HCT116 (cell line): Measurements from ENCODE around the gene DHX30. TPM values are rescaled to one million over a fixed set of nuclear protein-coding genes. Genes with fewer than 3 reads are reported as not detected.

Source experiments
- ATAC-seq: fragments of 200-7000 bp; cut with Tn5 transposase; 2 replicates; pipeline ENCODE4 v1.9.1; 2020; ENCODE audit warnings: mild to moderate bottlenecking, moderate library complexity
- BruUV-seq: library from RNA; stranded (reverse); fragments of 400-500 nt; replicated peaks from 2 replicates; lab custom pipeline; 2021; lab: Mats Ljungman, UMichigan
- CTCF ChIA-PET: fragments of 300-600 bp; sonication (Branson Sonifier 250); formaldehyde crosslinking; loops from one replicate; lab custom pipeline; 2021; ENCODE audit warnings: antibody characterized with exemption; lab: Charles Lee
- POLR2A ChIA-PET: fragments of 300-600, 350-600 bp; sonication (Branson Sonifier 250); formaldehyde crosslinking; loops from one replicate; lab custom pipeline; 2021; ENCODE audit warnings: antibody characterized with exemption; lab: Charles Lee
- RAD21 ChIA-PET, 2 experiments: fragments of 300-600 bp; sonication (Branson Sonifier 250); formaldehyde crosslinking; loops; one replicate each; lab custom pipeline; 2023; ENCODE audit warnings: low total read pairs in 2 of 2; ENCODE audit not compliant: uncharacterized antibody in 2 of 2, unreplicated experiment in 2 of 2, low non-redundant PET in 1 of 2; lab: Charles Lee
- DNase-seq: peaks from one replicate; pipeline ENCODE4 v3.0.0-alpha.2; 2010; ENCODE audit warnings: low read depth, low spot score
- H2AFZ ChIP-seq: fragments of 200-600 bp; shearing (Covaris generic), sonication (generic); 2 replicates; pipeline ENCODE4 v1.6.1; 2017; ENCODE audit warnings: low read depth, mixed run types, mixed read lengths, antibody characterized with exemption, low read length; ENCODE audit not compliant: poor library complexity, severe bottlenecking
- H3K27ac ChIP-seq: 2 replicates; pipeline ENCODE4 v1.5.1; 2012; ENCODE audit warnings: low read depth, low read length
- H3K27me3 ChIP-seq: fragments of 200-600 bp; sonication (generic); 2 replicates; pipeline ENCODE4 v1.6.1; 2016; ENCODE audit warnings: mixed run types, low read length, mixed read lengths; ENCODE audit not compliant: insufficient read depth
- H3K36me3 ChIP-seq, 2 experiments: fragments of 200-500 bp in 1 of 2; fragments of 200-600 bp in 1 of 2; sonication (Bioruptor generic) in 1 of 2; sonication (generic) in 1 of 2; 2 replicates each; pipeline versions ENCODE4 v1.5.1 to v1.6.1; 2014 to 2016; ENCODE audit warnings: low read length in 2 of 2, inconsistent platforms in 1 of 2, mixed read lengths in 1 of 2, mixed run types in 1 of 2; ENCODE audit not compliant: insufficient read depth in 2 of 2, control insufficient read depth in 1 of 2
- H3K4me1 ChIP-seq, 2 experiments: fragments of 200-600 bp in 1 of 2; sonication (generic) in 1 of 2; 2 replicates each; pipeline versions ENCODE4 v1.5.1 to v1.6.1; 2012 to 2017; ENCODE audit warnings: low read length in 2 of 2, inconsistent platforms in 1 of 2, mild to moderate bottlenecking in 1 of 2, mixed read lengths in 1 of 2, mixed run types in 1 of 2, moderate library complexity in 1 of 2; ENCODE audit not compliant: insufficient read depth in 2 of 2, control insufficient read depth in 1 of 2
- H3K4me2 ChIP-seq: fragments of 200-600 bp; sonication (generic); 2 replicates; pipeline ENCODE4 v1.6.1; 2017; ENCODE audit warnings: mixed run types, low read length, mixed read lengths
- H3K4me3 ChIP-seq, 2 experiments: fragments of 200-600 bp in 1 of 2; sonication (generic) in 1 of 2; replicated peaks in 1 of 2; 2 replicates each; pipeline ENCODE4 v1.5.1; 2011 to 2016; ENCODE audit warnings: low read length in 2 of 2, control low read depth in 1 of 2, low read depth in 1 of 2, mild to moderate bottlenecking in 1 of 2, mixed read lengths in 1 of 2, mixed run types in 1 of 2
- H3K79me2 ChIP-seq: fragments of 200-600 bp; sonication (generic); 2 replicates; pipeline ENCODE4 v1.6.1; 2017; ENCODE audit warnings: mild to moderate bottlenecking, mixed run types, low read length, moderate library complexity, mixed read lengths; ENCODE audit not compliant: insufficient read depth
- H3K9ac ChIP-seq: fragments of 200-600 bp; sonication (generic); 2 replicates; pipeline ENCODE4 v1.6.1; 2016; ENCODE audit warnings: low read length, mixed read lengths
- H3K9me2 ChIP-seq: fragments of 200-600 bp; sonication (generic), shearing (Covaris generic); 2 replicates; pipeline ENCODE4 v1.6.1; 2017; ENCODE audit warnings: mixed run types, mild to moderate bottlenecking, moderate library complexity; ENCODE audit not compliant: insufficient read depth
- H3K9me3 ChIP-seq, 2 experiments: fragments of 200-500 bp in 1 of 2; fragments of 200-600 bp in 1 of 2; sonication (Bioruptor generic) in 1 of 2; sonication (generic) in 1 of 2; 2 replicates each; pipeline ENCODE4 v1.6.1; 2014 to 2017; ENCODE audit warnings: low read length in 2 of 2, mixed read lengths in 2 of 2, inconsistent platforms in 1 of 2, low read depth in 1 of 2, mild to moderate bottlenecking in 1 of 2, mixed run types in 1 of 2, moderate library complexity in 1 of 2; ENCODE audit not compliant: control insufficient read depth in 1 of 2, insufficient read depth in 1 of 2
- H4K20me1 ChIP-seq: fragments of 200-600 bp; sonication (generic), shearing (Covaris generic); 2 replicates; pipeline ENCODE4 v1.6.1; 2017; ENCODE audit warnings: mixed run types, mild to moderate bottlenecking, moderate library complexity; ENCODE audit not compliant: insufficient read depth
- CBX3 ChIP-seq: IDR thresholded peaks from 2 replicates; pipeline ENCODE4 v1.6.1; 2012; ENCODE audit warnings: low read depth
- EGR1 ChIP-seq: IDR thresholded peaks from 2 replicates; pipeline ENCODE4 v1.6.1; 2012; ENCODE audit warnings: low read depth
- ELF1 ChIP-seq: IDR thresholded peaks from 2 replicates; pipeline ENCODE4 v1.6.1; 2012; ENCODE audit warnings: low read depth, borderline replicate concordance
- EZH2 ChIP-seq: fragments of 200-600 bp; sonication (generic); IDR thresholded peaks from 2 replicates; pipeline ENCODE4 v1.6.1; 2017; ENCODE audit warnings: antibody characterized with exemption, mixed run types
- EZH2phosphoT487 ChIP-seq: fragments of 200-600 bp; IDR thresholded peaks from 2 replicates; pipeline ENCODE4 v1.6.1; 2018; ENCODE audit warnings: antibody characterized with exemption, borderline replicate concordance
- JUND ChIP-seq: IDR thresholded peaks from 2 replicates; pipeline ENCODE4 v1.6.1; 2012
- SRF ChIP-seq: IDR thresholded peaks from 2 replicates; pipeline ENCODE4 v1.6.1; 2012; ENCODE audit warnings: low read depth
- TCF7L2 ChIP-seq: IDR thresholded peaks from 2 replicates; pipeline ENCODE4 v1.7.0; 2011; ENCODE audit warnings: borderline replicate concordance, inconsistent platforms; ENCODE audit not compliant: insufficient read depth, insufficient read length; ENCODE audit errors: extremely low read depth
- ZFX ChIP-seq: fragments of 450-650 bp; IDR thresholded peaks from 2 replicates; pipeline ENCODE4 v1.6.1; 2017
- ZNF274 ChIP-seq: fragments of 200-500 bp; sonication (Bioruptor generic); IDR thresholded peaks from 2 replicates; pipeline ENCODE4 v1.6.1; 2014; ENCODE audit warnings: mild to moderate bottlenecking, low read depth, low read length, inconsistent platforms
- intact Hi-C: fragments of 100-400 bp; cut with micrococcal nuclease; formaldehyde crosslinking; loops from 2 replicates; pipeline ENCODE4 v1.10.0; 2022
- total RNA-seq: library from RNA; stranded (reverse); gene quantifications from one replicate; pipeline ENCODE4 v1.2.1, GENCODE V29; 2021; ENCODE audit not compliant: unreplicated experiment
- TF ChIP-seq, protein P1 (sequence below): IDR thresholded peaks from 2 replicates; pipeline ENCODE4 v1.6.1; 2012; ENCODE audit warnings: low read depth
- TF ChIP-seq, protein P2 (sequence below), 3 experiments: fragments of 200-600 bp in 1 of 3; sonication (generic) in 1 of 3; IDR thresholded peaks in 2 of 3; conservative IDR thresholded peaks in 1 of 3; 2 replicates each; pipeline ENCODE4 v1.5.1; 2012 to 2017; ENCODE audit warnings: low read depth in 2 of 3, low read length in 2 of 3, antibody characterized with exemption in 1 of 3, borderline replicate concordance in 1 of 3, control low read depth in 1 of 3, mild to moderate bottlenecking in 1 of 3, mixed read lengths in 1 of 3, mixed run types in 1 of 3, moderate library complexity in 1 of 3; ENCODE audit not compliant: insufficient read depth in 1 of 3
- TF ChIP-seq, protein P3 (sequence below): IDR thresholded peaks from 2 replicates; pipeline ENCODE4 v1.6.1; 2012

Gene DHX30
- total RNA-seq, 1 experiment from 2014 or later, result 114 TPM

DNA sequence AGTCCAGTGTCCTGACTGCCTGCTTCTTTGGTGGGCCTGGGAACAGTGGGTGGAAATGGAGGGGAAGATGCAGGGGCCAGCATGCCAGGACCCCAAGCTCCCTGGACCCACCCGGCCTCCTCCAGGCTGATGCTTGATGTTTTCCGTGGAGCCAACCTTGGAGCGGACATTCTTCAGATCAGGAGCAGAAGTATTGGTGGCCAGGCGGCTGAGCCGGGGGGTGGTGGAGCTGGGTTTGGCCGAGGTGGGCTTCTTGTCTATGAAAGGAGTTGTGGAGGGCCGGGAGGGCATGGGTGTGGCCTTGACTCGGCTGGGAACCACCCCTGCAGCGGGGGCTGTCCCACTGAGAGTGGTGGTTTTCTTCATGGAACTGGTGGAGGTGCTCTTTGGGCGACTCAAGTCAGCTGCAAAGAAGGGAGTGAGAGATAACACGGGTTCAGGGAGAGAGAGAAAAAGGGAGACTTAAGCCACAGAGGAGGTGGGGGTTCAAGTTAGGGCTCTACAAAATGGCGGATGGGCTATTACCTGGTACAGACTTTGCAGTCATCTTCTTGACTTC, 67.8 kb downstream of the DHX30 start:
- POLR2A ChIA-PET, result no interaction called here
- no TSS peak for BruUV-seq
- H3K36me3 ChIP-seq, result peaks cover 22 to 46% of the 10 kb centered on the region in 2 experiments; a peak in 3 of 4 replicates

DNA sequence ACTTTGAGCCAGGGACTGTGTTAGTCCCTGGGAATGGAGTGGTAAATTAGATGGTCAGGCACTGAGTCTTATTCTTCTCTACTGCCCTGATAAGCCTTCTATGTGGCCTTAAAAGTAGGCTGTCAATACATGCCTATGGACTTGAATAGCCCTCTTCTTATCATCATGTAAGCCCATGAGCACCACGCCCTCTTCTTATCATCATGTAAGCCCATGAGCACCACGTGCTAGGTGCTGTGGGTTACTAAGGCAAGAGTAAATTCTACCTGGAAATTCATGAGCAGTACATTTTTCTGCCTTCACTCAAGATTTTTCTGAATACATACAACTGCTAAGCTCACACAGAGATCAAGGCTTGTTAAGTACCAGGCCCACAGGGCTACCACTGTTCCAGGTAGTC, 68.5 kb downstream of the DHX30 start:
- no peaks in the 10 kb centered on the region for H3K79me2 ChIP-seq
- H2AFZ ChIP-seq, result no peak overlapping the region
- H3K4me2 ChIP-seq, result no peak overlapping the region
- no peaks in the 10 kb centered on the region for H3K9me3 ChIP-seq
- ChIA-PET CTCF (interaction anchor here (1.2 kb wide), 1 partner anchor 280 kb away, joined by 4 read pairs; no protein-coding TSS in a partner anchor), POLR2A (no interaction called here), RAD21 (no interaction called here)
- H3K36me3 ChIP-seq, result peaks cover 22 to 46% of the 10 kb centered on the region in 2 experiments; a peak in 3 of 4 replicates
- no peaks in the 10 kb centered on the region for H3K4me1 ChIP-seq
- no TSS peak for BruUV-seq
- H3K9me2 ChIP-seq, result no peaks in the 10 kb centered on the region
- TF ChIP-seq, protein P1, sequence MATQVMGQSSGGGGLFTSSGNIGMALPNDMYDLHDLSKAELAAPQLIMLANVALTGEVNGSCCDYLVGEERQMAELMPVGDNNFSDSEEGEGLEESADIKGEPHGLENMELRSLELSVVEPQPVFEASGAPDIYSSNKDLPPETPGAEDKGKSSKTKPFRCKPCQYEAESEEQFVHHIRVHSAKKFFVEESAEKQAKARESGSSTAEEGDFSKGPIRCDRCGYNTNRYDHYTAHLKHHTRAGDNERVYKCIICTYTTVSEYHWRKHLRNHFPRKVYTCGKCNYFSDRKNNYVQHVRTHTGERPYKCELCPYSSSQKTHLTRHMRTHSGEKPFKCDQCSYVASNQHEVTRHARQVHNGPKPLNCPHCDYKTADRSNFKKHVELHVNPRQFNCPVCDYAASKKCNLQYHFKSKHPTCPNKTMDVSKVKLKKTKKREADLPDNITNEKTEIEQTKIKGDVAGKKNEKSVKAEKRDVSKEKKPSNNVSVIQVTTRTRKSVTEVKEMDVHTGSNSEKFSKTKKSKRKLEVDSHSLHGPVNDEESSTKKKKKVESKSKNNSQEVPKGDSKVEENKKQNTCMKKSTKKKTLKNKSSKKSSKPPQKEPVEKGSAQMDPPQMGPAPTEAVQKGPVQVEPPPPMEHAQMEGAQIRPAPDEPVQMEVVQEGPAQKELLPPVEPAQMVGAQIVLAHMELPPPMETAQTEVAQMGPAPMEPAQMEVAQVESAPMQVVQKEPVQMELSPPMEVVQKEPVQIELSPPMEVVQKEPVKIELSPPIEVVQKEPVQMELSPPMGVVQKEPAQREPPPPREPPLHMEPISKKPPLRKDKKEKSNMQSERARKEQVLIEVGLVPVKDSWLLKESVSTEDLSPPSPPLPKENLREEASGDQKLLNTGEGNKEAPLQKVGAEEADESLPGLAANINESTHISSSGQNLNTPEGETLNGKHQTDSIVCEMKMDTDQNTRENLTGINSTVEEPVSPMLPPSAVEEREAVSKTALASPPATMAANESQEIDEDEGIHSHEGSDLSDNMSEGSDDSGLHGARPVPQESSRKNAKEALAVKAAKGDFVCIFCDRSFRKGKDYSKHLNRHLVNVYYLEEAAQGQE, result no peak
- no peak for TF ChIP-seq EGR1
- no peak for TF ChIP-seq EZH2phosphoT487
- no peak for TF ChIP-seq ZFX
- TF ChIP-seq, protein P2, sequence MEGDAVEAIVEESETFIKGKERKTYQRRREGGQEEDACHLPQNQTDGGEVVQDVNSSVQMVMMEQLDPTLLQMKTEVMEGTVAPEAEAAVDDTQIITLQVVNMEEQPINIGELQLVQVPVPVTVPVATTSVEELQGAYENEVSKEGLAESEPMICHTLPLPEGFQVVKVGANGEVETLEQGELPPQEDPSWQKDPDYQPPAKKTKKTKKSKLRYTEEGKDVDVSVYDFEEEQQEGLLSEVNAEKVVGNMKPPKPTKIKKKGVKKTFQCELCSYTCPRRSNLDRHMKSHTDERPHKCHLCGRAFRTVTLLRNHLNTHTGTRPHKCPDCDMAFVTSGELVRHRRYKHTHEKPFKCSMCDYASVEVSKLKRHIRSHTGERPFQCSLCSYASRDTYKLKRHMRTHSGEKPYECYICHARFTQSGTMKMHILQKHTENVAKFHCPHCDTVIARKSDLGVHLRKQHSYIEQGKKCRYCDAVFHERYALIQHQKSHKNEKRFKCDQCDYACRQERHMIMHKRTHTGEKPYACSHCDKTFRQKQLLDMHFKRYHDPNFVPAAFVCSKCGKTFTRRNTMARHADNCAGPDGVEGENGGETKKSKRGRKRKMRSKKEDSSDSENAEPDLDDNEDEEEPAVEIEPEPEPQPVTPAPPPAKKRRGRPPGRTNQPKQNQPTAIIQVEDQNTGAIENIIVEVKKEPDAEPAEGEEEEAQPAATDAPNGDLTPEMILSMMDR (IDR thresholded peaks at IDR 0.05 in 2 of 3, conservative IDR thresholded peaks at IDR 0.05 in 1 of 3; ENCODE audit: borderline replicate concordance in 1 of 3, insufficient read depth in 1 of 3, low read depth in 2 of 3, low read length in 2 of 3), result no peak
- no peak for TF ChIP-seq JUND
- TF ChIP-seq, protein P3, sequence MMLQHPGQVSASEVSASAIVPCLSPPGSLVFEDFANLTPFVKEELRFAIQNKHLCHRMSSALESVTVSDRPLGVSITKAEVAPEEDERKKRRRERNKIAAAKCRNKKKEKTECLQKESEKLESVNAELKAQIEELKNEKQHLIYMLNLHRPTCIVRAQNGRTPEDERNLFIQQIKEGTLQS, result no peak
- no peak for TF ChIP-seq SRF
- no peak for TF ChIP-seq CBX3
- TF ChIP-seq TCF7L2, result no peak
- TF ChIP-seq ELF1, result no peak
- DNase-seq (no peak), ATAC-seq (no peak)
- no peaks in the 10 kb centered on the region for H3K27me3 ChIP-seq
- H3K9ac ChIP-seq, result no peak overlapping the region
- intact Hi-C loops, result no loop called here
- H3K27ac ChIP-seq, result no peak overlapping the region
- H3K4me3 ChIP-seq, result no peak overlapping the region
- H4K20me1 ChIP-seq, result no peaks in the 10 kb centered on the region

More for the DNA sequence above, 67.8 kb downstream of the DHX30 start:
- CTCF ChIA-PET, result no interaction called here
- Histone ChIP-seq H3K9me3 (no peaks in the 10 kb centered on the region), H3K9ac (no peak overlapping the region), H3K79me2 (no peaks in the 10 kb centered on the region), H3K4me3 (no peak overlapping the region), H2AFZ (no peak overlapping the region), H3K9me2 (no peaks in the 10 kb centered on the region), H3K27me3 (no peaks in the 10 kb centered on the region), H3K4me2 (no peak overlapping the region), H3K4me1 (no peaks in the 10 kb centered on the region), H3K27ac (no peak overlapping the region), H4K20me1 (no peaks in the 10 kb centered on the region)
- TF ChIP-seq, protein P3, result no peak
- no peak for TF ChIP-seq JUND
- no peak for TF ChIP-seq SRF
- TF ChIP-seq EZH2, result no peak
- TF ChIP-seq ZNF274, result no peak
- no peak for ATAC-seq
- DNase-seq, result no peak
- intact Hi-C loops, result no loop called here
- RAD21 ChIA-PET, result no interaction called here
